GM21528 (cell line): ENCODE data around the gene RPRM.
"Not testable (repeated sequence)": the region's sequence is repeated elsewhere in the genome, so short reads cannot be mapped to it uniquely, and the experiment has no call there.

Experiments used
- ATAC-seq: cut with Tn5 transposase; IDR thresholded peaks from one replicate; pipeline ENCODE4 v1.9.1; 2021; ENCODE audit warnings: mild to moderate bottlenecking, moderate library complexity; ENCODE audit not compliant: unreplicated experiment, low FRiP score

Gene RPRM

DNA sequence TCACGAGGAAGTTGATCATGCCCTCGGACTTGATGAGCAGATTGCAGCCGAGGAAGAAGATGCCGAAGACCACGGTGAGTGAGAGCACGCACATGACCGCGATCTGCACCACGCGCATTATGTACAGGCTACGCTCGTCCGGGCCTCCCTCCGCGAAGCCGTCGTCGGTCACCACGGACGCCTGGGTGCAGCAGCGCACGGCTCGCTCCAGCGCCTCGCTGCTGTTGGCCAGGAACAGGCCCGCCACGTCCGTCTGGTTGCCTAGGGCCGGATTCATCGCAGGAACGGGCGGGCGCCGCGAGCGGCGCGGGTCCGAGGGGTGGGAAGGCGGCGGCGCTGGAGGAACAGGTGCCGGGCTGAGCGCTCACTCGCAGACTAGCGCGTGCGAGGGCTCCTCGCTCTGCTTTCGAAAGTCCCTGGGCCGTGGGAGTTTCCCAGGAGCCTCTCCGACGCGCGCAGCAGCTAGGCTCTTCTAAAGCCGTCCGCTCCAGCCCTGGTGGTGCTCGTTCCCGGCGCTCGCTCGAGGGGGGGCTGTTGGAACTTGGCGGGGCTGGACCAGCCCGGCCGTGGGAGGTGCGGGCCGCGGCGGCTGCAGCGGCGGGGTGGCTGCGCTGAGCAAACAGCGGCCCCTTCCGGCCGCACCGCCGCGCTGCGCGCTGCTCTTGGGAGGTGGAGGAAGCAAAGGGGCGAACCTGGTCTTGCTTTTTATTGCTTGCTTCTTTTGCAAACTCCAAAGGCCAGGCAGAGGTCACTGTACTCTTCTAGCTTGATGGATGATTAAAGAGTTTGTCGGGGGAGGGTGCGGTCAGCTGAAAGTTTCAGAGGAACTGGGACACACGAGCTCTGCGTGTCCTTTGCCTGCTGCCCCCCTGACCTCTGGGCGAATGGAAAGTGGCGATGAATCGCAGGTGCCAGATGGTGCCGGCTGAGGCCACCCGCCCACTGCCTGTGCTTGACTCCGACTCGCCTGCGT is at the start of gene RPRM:
Gene RPRM, minus strand, starts transcription at position 474 of the 973 bp plus-strand sequence. Its CDS starts 197 bp downstream, at position 277.
- ATAC-seq = peak; percentile 90

GRCh38 chr2:153519257-153519875 is 40.8 kb upstream of the RPRM start:
- ATAC-seq = no peak

DNA sequence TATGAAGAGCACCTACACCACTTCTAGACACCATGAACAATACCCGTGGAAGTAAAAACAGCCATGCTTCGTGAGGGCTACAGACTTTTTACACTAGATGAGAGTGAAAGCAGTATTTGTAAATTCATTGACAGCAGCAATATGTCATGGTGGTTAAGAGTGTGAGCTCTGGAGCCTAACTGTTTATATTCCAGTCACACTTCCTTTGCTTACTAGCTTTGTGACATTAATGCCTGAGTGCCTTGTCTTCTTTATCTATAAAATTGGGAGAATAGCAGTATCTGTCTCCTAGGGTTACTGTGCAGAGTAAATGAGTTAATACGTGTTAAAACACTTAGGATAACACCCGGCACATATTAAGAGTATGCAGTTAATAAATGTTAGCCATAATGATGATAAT is 33.8 kb upstream of the RPRM start:
- ATAC-seq = no peak

- no peak for ATAC-seq
Measured at GRCh38 chr2:153510996-153511395, 32.4 kb upstream of the RPRM start.

DNA sequence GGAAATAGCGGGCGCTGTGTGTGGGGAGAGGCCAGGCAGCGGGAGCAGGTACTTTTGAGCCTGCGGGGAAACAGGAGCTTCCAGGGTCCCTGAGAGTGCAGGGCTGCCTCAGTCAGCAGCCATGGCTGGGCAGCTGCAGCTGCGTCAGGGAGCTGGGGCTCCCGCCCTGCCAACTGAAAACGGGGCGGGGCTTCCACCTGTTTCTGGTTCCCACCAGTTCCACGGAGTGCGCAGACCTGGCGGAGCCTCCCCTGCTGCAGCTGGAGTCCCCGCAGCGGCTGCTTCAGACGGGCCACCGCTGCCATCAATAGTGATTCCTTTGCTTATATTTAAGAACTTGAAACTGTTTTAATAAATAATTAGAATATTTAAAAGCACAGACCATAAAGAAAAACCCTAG is 30.6 kb upstream of the RPRM start:
- ATAC-seq = no peak

DNA sequence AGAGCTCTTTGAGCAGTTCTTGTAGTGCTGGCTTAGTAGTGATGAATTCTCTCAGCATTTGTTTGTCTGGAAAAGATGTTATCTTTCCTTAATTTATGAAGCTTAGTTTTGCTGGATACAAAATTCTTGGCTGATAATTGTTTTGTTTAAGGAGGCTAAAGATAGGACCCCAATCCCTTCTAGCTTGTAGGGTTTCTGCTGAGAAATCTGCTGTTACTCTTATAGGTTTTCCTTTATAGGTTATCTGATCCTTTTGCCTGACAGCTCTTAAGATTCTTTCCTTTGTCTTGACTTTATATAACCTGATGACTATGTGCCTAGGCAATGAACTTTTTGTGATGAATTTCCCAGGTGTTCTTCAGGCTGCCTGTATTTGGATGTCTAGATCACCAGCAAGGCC is 27.9 kb upstream of the RPRM start:
- ATAC-seq = not testable (repeated sequence)

GRCh38 chr2:153499439-153499838 is 20.9 kb upstream of the RPRM start:
- no peak for ATAC-seq

DNA sequence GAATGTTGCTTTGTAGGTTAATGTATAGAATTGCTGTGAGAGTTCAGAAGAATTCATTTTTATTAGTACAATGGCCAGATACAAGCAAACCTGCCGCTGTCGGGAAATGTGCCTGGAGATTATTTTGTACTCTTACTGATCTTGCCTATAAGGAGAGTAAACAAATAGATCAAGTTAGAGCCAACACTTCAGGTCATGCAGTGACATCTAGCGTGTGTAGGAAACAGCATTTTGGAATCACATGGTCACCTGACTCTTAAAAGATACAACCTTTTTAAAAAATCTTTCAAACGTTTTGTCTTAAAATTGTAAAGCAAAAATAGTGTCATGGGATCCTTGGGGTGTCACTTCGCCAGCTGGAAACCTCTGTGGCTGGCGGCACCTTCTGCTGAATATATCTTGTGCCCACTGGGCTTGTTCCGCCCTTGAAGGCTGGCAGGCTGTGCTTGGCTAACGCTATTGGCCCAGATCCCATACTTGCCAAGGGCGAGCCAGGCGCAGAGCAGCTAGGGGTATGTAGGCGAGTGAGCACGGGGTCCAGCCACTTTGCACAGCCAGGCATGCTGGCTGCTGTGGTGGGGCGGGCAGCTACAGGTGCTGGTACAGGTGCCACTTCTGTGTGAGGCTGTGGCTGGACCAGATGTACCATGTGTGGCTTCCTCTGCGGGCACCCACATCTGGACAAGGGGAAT is 19.5 kb upstream of the RPRM start:
- ATAC-seq = no peak

DNA sequence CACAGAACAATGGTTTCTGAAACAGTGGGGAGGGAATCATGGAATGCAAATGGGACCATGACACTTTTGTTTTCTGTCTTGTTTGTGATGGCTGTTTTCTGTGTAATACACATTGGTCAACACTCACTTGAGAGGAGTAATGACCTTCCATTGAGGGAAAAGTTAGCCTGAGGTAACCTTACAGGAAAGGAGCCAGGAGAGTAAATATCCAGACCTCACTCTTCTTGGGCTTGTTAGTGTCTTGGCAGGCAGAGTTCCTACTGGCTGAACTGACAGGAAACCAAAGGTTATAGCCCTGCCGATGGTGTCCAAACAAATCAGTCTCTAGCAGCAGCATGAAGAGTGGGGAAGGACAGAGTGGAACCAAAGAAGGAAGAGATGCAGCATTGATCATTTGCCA is 17.2 kb upstream of the RPRM start:
- ATAC-seq = no peak

- ATAC-seq = no peak
Measured at GRCh38 chr2:153488072-153488471, 9.5 kb upstream of the RPRM start.

GRCh38 chr2:153487448-153487847 is 8.9 kb upstream of the RPRM start:
- no peak for ATAC-seq

DNA sequence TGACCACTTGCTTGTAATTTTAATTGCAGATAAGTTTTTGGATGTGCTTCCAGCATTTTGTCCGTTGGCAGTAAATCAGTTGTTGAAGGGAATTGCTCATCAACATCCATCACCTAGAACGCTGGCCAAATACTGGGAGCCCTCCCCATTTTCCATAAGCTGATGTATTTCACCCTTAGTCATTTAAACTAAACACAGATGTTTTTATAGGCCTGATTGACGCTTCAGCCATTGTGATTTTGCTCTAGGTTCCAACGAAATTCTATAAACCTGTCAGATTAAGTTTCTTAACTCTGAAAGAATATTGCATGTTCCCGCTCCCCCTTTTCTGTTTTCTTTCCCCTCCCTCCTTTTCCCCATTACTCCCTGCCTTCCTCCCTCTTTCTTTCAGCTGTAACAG is 1.0 kb upstream of the RPRM start:
- ATAC-seq = no peak

GRCh38 chr2:153477636-153478288 is 800 bp downstream of the RPRM start:
- no peak for ATAC-seq

DNA sequence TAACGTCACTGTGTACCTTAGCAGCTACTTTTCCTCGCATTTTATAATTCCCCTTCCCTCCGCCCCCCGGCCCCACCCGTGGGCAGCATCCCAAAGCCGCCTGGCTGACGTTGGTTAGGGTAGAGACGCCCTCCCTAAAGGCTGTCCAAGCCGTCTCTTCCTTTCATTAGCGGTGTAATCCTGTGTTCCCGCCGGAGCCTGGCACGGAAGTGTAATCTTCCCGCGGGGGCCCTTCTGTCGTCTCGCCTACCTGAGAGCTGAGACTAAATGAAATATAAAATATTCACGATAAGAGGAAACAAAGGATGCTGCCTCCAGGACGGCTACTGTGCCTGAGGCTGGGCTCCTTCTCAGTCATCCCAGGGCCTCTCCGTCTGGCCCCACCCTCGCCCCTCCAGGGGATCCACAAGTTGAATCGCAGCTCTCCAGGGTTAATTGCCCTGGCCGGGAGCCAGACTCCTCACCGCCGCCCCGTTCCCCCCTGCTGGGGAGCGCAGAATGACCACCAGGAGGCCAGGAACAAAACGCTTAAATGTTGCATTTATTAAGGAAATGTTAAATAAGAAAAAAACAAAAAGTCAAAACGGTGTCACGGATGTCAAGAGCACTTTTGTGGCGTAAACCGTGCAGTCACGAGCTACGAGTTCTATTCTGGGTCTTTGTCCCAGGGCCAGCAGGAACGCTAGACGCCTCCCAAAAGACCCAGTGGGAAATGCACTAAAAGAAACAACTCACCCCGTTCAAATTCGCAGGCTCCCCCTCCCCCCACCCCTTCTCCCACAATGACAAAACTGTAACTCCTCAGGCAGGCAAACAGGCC is 1.5 kb downstream of the RPRM start:
- ATAC-seq = no peak

- no peak for ATAC-seq
Measured at GRCh38 chr2:153476491-153476815, 2.1 kb downstream of the RPRM start.

GRCh38 chr2:153474876-153475435 is 3.6 kb downstream of the RPRM start:
- no peak for ATAC-seq

DNA sequence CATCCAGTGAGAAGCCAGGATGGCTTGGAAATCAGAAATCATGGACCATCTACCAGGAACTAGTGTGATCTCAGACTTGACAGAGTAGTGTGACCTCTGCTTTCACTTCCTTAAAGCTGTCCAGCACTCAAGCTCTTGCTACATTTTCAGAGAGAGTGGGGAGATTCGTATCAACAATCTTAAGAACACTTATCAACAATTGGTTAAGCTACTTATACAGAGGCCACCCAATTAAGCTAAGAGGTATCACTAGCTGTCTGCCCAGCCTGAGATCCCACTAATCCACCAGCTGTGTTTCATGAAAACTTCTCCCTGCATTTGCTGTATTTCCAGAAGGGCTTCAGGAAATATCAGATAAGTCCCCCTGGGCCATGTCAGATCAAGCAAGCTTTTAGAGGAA is 4.2 kb downstream of the RPRM start:
- ATAC-seq = no peak

DNA sequence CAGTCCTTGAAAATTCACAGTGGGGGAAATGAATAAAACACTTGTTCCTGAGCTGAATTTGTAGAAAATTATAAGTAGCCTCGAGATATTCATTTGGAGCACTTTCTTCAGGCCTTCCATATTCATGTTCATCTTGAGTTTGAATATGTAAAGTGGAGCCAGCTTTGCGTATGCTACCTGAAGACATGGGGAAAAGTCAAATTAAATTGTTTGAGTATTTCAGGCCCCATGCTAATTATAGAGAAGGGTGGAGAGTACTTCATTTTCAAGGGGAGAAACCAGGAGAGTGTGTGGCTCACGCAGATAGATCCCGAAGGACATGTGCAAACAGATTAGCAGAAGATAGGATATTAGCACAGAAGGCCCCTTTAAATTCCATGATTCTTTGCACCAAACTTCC is 7.7 kb downstream of the RPRM start:
- no peak for ATAC-seq

GRCh38 chr2:153464395-153464794 is 14.2 kb downstream of the RPRM start:
- ATAC-seq = no peak
